GM12878 (cell line): ENCODE measurements around the gene GLMP.

Source experiments
- CBX3 ChIP-seq: fragments of 200-600 bp; sonication (generic); IDR thresholded peaks from 2 replicates; pipeline ENCODE4 v1.6.1; 2016; ENCODE audit warnings: low read depth, borderline replicate concordance
- CEBPB ChIP-seq, 2 experiments: fragments of 150-350 bp in 1 of 2; IDR thresholded peaks; 2 replicates each; pipeline ENCODE4 v1.6.1; 2012 to 2014; ENCODE audit warnings: low read depth in 2 of 2, low read length in 2 of 2, borderline replicate concordance in 1 of 2, inconsistent platforms in 1 of 2
- CREB1 ChIP-seq: IDR thresholded peaks from 2 replicates; pipeline ENCODE4 v1.6.1; 2012; ENCODE audit warnings: low read depth, mild to moderate bottlenecking, inconsistent platforms
- CTCF ChIP-seq, 3 experiments: IDR thresholded peaks in 2 of 3; conservative IDR thresholded peaks in 1 of 3; 2 replicates each; pipeline ENCODE4 v1.5.1; 2011; ENCODE audit warnings: low read depth in 3 of 3, low read length in 3 of 3, mild to moderate bottlenecking in 3 of 3, control low read depth in 2 of 3, moderate library complexity in 2 of 3, inconsistent platforms in 1 of 3, mixed read lengths in 1 of 3; ENCODE audit not compliant: control insufficient read depth in 2 of 3, insufficient read depth in 1 of 3; ENCODE audit errors: extremely low read depth in 1 of 3
- NFYA ChIP-seq: IDR thresholded peaks from 2 replicates; pipeline ENCODE4 v1.6.1; 2011; ENCODE audit warnings: low read depth, mild to moderate bottlenecking, low read length, improper control_type of control experiment, borderline replicate concordance
- NKRF ChIP-seq: fragments of 450-650 bp; conservative IDR thresholded peaks from 2 replicates; pipeline ENCODE4 v1.6.1; 2017; ENCODE audit warnings: mild to moderate bottlenecking, moderate library complexity
- NR2C2 ChIP-seq: IDR thresholded peaks from 2 replicates; pipeline ENCODE4 v1.6.1; 2011; ENCODE audit warnings: borderline replicate concordance, low read depth; ENCODE audit not compliant: control insufficient read depth, insufficient read length
- NR2F1 ChIP-seq: fragments of 450-650 bp; conservative IDR thresholded peaks from 2 replicates; pipeline ENCODE4 v1.6.1; 2017; ENCODE audit warnings: mild to moderate bottlenecking
- POLR2A ChIP-seq: IDR thresholded peaks from 2 replicates; pipeline ENCODE4 v1.6.1; 2011; ENCODE audit warnings: low read depth, mild to moderate bottlenecking, low read length
- ZNF274 ChIP-seq: IDR thresholded peaks from one replicate; pipeline ENCODE4 v1.8.0; 2011; ENCODE audit not compliant: insufficient read length, insufficient read depth

- TF ChIP-seq NR2F1: no peak
- no peak for TF ChIP-seq CTCF (IDR thresholded peaks at IDR 0.05 in 2 of 3, conservative IDR thresholded peaks at IDR 0.05 in 1 of 3; ENCODE audit: control insufficient read depth in 2 of 3, extremely low read depth in 1 of 3, insufficient read depth in 1 of 3, low read depth in 3 of 3, low read length in 3 of 3)
- no peak for TF ChIP-seq POLR2A
- TF ChIP-seq CBX3: no peak
- no peak for TF ChIP-seq NR2C2
- no peak for TF ChIP-seq NFYA
- TF ChIP-seq CREB1: no peak
- no peak for TF ChIP-seq NKRF
- no peak for TF ChIP-seq CEBPB (IDR thresholded peaks at IDR 0.05; ENCODE audit: borderline replicate concordance in 1 of 2, low read depth in 2 of 2, low read length in 2 of 2)
- TF ChIP-seq ZNF274: no peak
Measured at GRCh38 chr1:156320560-156320959, 25.1 kb upstream of the GLMP start.
